Choroid plexus epithelial cell (primary cell): Measurements from ENCODE around the gene ORC6.

ENCODE experiments used
- DNase-seq: peaks from one replicate; pipeline ENCODE4 v3.0.0-alpha.2; 2010; ENCODE audit warnings: low read depth
- H3K4me3 ChIP-seq: 2 replicates; pipeline ENCODE4 v1.5.1; 2011; ENCODE audit warnings: low read depth, mild to moderate bottlenecking, control low read depth, low read length, moderate library complexity
- TF ChIP-seq, protein P1 (sequence below): conservative IDR thresholded peaks from 2 replicates; pipeline ENCODE4 v1.5.1; 2011; ENCODE audit warnings: low read depth, mild to moderate bottlenecking, control low read depth, inconsistent platforms, low read length, moderate library complexity

Gene ORC6

DNA sequence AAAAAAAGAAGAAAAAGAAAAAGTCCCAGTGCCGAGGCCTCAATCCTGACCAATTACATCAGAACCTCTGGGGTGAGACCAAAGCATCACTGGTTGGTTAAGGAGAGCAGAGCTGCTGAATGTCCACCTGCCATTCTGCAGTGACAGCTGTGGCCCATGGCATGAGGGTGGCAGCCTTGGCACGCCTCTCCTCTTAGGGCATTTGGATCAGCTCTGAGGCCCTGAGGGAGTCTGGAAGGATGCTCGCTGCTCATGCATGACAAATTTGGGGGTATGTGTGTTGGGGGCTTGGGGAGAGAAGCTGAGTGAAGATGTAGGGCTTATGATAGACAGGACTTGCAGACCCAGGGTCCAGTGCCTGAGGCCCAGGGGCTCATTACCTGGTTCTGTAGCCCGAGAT is 32.4 kb downstream of the ORC6 start:
- TF ChIP-seq, protein P1, sequence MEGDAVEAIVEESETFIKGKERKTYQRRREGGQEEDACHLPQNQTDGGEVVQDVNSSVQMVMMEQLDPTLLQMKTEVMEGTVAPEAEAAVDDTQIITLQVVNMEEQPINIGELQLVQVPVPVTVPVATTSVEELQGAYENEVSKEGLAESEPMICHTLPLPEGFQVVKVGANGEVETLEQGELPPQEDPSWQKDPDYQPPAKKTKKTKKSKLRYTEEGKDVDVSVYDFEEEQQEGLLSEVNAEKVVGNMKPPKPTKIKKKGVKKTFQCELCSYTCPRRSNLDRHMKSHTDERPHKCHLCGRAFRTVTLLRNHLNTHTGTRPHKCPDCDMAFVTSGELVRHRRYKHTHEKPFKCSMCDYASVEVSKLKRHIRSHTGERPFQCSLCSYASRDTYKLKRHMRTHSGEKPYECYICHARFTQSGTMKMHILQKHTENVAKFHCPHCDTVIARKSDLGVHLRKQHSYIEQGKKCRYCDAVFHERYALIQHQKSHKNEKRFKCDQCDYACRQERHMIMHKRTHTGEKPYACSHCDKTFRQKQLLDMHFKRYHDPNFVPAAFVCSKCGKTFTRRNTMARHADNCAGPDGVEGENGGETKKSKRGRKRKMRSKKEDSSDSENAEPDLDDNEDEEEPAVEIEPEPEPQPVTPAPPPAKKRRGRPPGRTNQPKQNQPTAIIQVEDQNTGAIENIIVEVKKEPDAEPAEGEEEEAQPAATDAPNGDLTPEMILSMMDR: no peak
- H3K4me3 ChIP-seq: no peak overlapping the region
- no peak for DNase-seq

DNA sequence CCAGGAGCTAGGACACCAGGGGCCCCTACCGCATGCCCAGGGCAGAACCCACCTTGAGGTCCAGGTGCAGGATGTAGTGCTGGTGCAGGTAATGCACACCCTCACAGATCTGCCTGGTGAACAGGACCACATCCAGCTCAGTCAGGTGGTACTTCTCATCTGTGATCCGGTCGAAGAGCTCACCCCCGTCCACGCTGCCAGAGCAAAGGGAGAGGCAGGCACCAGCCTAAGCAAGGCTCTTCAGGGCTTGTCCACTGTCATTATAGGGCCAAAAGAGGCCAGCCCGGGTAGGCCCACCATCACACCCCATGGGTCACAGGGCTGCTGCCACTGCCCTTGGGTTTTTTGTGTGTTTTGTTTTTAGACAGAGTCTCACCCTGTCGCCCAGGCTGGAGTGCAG is 37.7 kb downstream of the ORC6 start:
- H3K4me3 ChIP-seq: no peak overlapping the region
- TF ChIP-seq, protein P1: no peak
- DNase-seq: no peak

DNA sequence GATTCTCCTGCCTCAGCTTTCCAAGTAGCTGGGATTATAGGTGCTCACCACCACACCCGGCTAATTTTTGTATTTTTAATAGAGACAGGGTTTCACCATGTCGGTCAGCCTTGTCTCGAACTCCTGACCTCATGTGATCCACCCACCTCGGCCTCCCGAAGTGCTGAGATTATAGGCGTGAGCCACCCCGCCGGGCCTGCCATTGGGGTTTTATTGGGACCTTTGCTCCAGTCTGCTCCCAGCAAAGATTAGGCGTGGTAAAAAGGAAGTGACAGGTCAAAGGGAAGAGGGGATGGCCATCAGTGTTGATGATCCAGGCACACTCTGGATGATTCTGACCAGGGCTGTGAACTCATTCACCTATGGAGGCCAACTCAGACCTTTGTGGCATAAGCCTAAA is 38.2 kb downstream of the ORC6 start:
- DNase-seq: no peak
- TF ChIP-seq, protein P1: no peak
- no peak overlapping the region for H3K4me3 ChIP-seq

DNA sequence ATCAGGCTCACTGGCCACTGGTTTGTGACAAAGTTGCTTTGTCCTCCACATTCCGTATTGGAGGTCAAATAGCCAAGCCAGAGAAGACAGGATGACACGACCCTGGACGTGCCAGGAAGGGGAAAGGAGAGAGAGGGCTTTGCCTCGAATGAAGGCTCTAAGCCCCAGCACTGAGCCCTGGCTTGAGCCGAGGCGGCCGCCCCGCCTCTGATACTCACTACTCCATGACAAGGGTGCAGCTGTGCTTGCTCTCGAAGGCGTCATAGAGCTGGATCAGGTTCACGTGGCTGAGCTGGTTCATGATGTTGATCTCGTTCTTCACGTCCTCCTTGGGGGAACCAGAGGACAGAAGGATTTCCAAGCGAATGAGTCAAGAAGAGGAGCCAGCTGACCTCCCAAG is 39.3 kb downstream of the ORC6 start:
- H3K4me3 ChIP-seq: no peak overlapping the region
- TF ChIP-seq, protein P1: no peak
- DNase-seq: no peak

DNA sequence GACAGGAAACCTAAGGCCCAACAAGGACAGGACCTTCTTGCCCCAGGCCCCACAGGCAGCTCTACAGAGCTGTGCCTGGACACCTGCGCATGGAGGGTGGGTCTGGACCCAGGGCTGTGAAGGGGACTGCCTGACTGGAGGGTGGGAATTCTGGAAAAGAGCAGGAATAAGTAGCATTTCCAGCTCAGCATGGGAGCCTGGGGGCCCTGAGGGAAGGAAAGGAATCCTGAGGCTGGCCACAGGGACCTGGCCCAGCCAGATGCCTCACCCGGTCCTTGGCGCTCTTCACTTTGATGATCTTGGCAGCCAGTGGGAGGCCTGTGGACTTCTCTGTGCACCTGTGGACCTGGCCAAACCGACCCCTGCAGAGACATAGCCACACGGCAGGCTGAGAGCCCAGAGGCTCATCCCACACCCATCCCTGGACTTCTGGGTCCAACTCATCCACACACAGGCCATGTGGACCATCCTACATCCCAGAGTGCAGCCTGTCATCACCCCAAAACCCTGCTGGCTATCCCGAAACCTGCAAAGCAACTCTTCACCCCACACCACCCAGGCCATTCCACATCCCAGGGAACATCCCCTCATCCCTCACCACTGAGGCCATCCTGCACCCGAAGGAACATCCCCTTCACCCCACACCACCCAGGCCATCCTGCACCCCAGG is 40.0 kb downstream of the ORC6 start:
- DNase-seq: no peak
- no peak overlapping the region for H3K4me3 ChIP-seq
- TF ChIP-seq, protein P1: no peak

DNA sequence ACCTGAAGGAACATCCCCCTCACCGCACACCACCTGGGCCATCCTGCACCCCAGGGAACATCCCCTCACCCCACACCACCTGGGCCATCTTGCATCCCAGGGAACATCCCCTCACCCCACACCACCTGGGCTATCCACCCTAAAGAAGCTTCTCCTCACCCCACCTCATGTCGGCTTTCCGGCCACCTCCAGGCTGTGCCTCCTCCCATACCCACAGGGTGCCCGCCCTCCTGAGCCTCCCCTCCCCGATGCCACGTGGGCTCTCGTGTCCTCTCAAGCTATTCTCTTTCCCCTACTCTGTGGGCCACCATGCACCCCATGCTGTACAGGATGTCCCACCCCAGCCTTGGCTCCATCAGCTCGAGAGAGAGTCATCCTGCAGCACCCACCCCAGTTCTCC is 40.7 kb downstream of the ORC6 start:
- H3K4me3 ChIP-seq: no peak overlapping the region
- DNase-seq: no peak
- TF ChIP-seq, protein P1: no peak
